RPMI8226 (cell line): ENCODE results near the gene AK5.
"Not testable (repeated sequence)": the region's sequence is repeated elsewhere in the genome, so short reads cannot be mapped to it uniquely, and the experiment has no call there.

ENCODE experiments used
- DNase-seq: peaks from one replicate; pipeline ENCODE4 v3.0.0-alpha.2; 2015

Gene AK5

GRCh38 chr1:77513839-77514763, 232.3 kb downstream of the AK5 start:
- DNase-seq: no peak

GRCh38 chr1:77514921-77515776, 233.3 kb downstream of the AK5 start:
- no peak for DNase-seq

GRCh38 chr1:77516106-77516505, 234.3 kb downstream of the AK5 start:
- no peak for DNase-seq

GRCh38 chr1:77524038-77524437, 242.2 kb downstream of the AK5 start:
- no peak for DNase-seq

- DNase-seq: not testable (repeated sequence)
These were observed 249.3 kb downstream of the AK5 start for GRCh38 chr1:77531149-77531548.

- DNase-seq: not testable (repeated sequence)
These were observed 249.9 kb downstream of the AK5 start for GRCh38 chr1:77531596-77532280.

- DNase-seq: no peak
These were observed 250.8 kb downstream of the AK5 start for GRCh38 chr1:77532641-77533040.

- peak; percentile 35 for DNase-seq
These were observed 252.0 kb downstream of the AK5 start for GRCh38 chr1:77533660-77534305.

- no peak for DNase-seq
These were observed 252.6 kb downstream of the AK5 start for GRCh38 chr1:77534456-77534855.

GRCh38 chr1:77536813-77537212, 255.0 kb downstream of the AK5 start:
- DNase-seq: no peak

GRCh38 chr1:77538956-77539518, 257.2 kb downstream of the AK5 start:
- no peak for DNase-seq

GRCh38 chr1:77539519-77540142, 257.8 kb downstream of the AK5 start:
- no peak for DNase-seq

GRCh38 chr1:77540501-77541161, 258.8 kb downstream of the AK5 start:
- no peak for DNase-seq

- no peak for DNase-seq
These were observed 259.3 kb downstream of the AK5 start for GRCh38 chr1:77541162-77541545.

GRCh38 chr1:77542813-77543420, 261.1 kb downstream of the AK5 start:
- DNase-seq: no peak

- DNase-seq: no peak
These were observed 262.1 kb downstream of the AK5 start for GRCh38 chr1:77543822-77544448.

GRCh38 chr1:77544845-77545244, 263.0 kb downstream of the AK5 start:
- DNase-seq: no peak

- no peak for DNase-seq
These were observed 264.2 kb downstream of the AK5 start for GRCh38 chr1:77545970-77546369.

- DNase-seq: no peak
These were observed 265.1 kb downstream of the AK5 start for GRCh38 chr1:77546890-77547289.

GRCh38 chr1:77548285-77548684, 266.5 kb downstream of the AK5 start:
- no peak for DNase-seq
